ENCODE results near the gene GNG11.

The GNG11 gene

GRCh38 chr7:93948106-93948505, 26.6 kb downstream of the GNG11 start:
- Histone ChIP-seq H3K9me2 (replicated peaks; ENCODE audit: control insufficient read depth, low read length) (no peaks in the 10 kb centered on the region), H3K79me2 (ENCODE audit: control insufficient read depth, low read length) (no peaks in the 10 kb centered on the region), H3K27ac (ENCODE audit: low read depth, low read length) (no peak overlapping the region), H3K4me3 (ENCODE audit: low read length) (no peak overlapping the region), H3K27me3 (ENCODE audit: control insufficient read depth, low read length) (no peaks in the 10 kb centered on the region), H3F3A (ENCODE audit: control insufficient read depth, insufficient read depth) (no peaks in the 10 kb centered on the region), H3K4me1 (ENCODE audit: control insufficient read depth, low read length) (peaks cover 6% of the 10 kb centered on the region), H3K9me3 (ENCODE audit: control insufficient read depth, insufficient read depth, low read length) (no peaks in the 10 kb centered on the region), H3K4me2 (ENCODE audit: low read length) (no peak overlapping the region), H3K36me3 (ENCODE audit: control insufficient read depth, low read length) (no peaks in the 10 kb centered on the region), H4K20me1 (ENCODE audit: control insufficient read depth, insufficient read depth, low read depth, low read length) (no peaks in the 10 kb centered on the region)
- TF ChIP-seq CTCF (IDR thresholded peaks at IDR 0.05; ENCODE audit: low read depth, low read length, poor library complexity, severe bottlenecking) (no peak), EZH2phosphoT487 (IDR thresholded peaks at IDR 0.05; ENCODE audit: borderline replicate concordance, low read length) (no peak)

- H3F3A ChIP-seq (ENCODE audit: control insufficient read depth, insufficient read depth) = no peaks in the 10 kb centered on the region
- no peaks in the 10 kb centered on the region for H3K27me3 ChIP-seq (ENCODE audit: control insufficient read depth, low read length)
- no peaks in the 10 kb centered on the region for H3K9me2 ChIP-seq (replicated peaks; ENCODE audit: control insufficient read depth, low read length)
- H3K4me3 ChIP-seq (ENCODE audit: low read length) = no peak overlapping the region
- H4K20me1 ChIP-seq (ENCODE audit: control insufficient read depth, insufficient read depth, low read depth, low read length) = no peaks in the 10 kb centered on the region
- H3K36me3 ChIP-seq (ENCODE audit: control insufficient read depth, low read length) = no peaks in the 10 kb centered on the region
- peaks cover 6% of the 10 kb centered on the region for H3K4me1 ChIP-seq (ENCODE audit: control insufficient read depth, low read length)
- no peak overlapping the region for H3K4me2 ChIP-seq (ENCODE audit: low read length)
- TF ChIP-seq EZH2phosphoT487 (IDR thresholded peaks at IDR 0.05; ENCODE audit: borderline replicate concordance, low read length) (no peak), CTCF (IDR thresholded peaks at IDR 0.05; ENCODE audit: low read depth, low read length, poor library complexity, severe bottlenecking) (no peak)
- H3K9me3 ChIP-seq (ENCODE audit: control insufficient read depth, insufficient read depth, low read length) = no peaks in the 10 kb centered on the region
- H3K27ac ChIP-seq (ENCODE audit: low read depth, low read length) = no peak overlapping the region
- H3K79me2 ChIP-seq (ENCODE audit: control insufficient read depth, low read length) = no peaks in the 10 kb centered on the region
Measured at GRCh38 chr7:93948873-93949272, 27.3 kb downstream of the GNG11 start.

DNA sequence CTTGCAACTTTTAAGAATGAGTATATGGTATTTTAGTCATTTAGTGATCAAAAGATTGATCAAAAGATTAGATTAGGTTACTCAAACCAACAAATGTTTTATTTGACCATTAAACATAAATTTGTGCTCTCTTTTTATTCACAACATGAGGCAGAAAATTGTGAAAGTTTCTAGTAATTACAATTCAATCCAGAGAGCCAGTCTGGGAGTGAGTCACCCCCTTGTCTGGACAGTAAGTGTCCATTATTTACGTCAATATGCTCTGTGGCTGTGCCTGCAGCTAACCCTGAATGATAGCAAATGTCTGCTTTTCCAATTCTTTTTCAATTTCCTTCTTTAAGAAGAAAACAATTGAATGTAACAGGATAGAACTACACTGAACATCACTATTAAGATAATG, 27.9 kb downstream of the GNG11 start:
- Histone ChIP-seq H3K9me2 (replicated peaks; ENCODE audit: control insufficient read depth, low read length) (no peaks in the 10 kb centered on the region), H3K4me3 (ENCODE audit: low read length) (no peak overlapping the region), H3K36me3 (ENCODE audit: control insufficient read depth, low read length) (no peaks in the 10 kb centered on the region), H3F3A (ENCODE audit: control insufficient read depth, insufficient read depth) (no peaks in the 10 kb centered on the region), H3K9me3 (ENCODE audit: control insufficient read depth, insufficient read depth, low read length) (no peaks in the 10 kb centered on the region), H4K20me1 (ENCODE audit: control insufficient read depth, insufficient read depth, low read depth, low read length) (no peaks in the 10 kb centered on the region), H3K4me1 (ENCODE audit: control insufficient read depth, low read length) (peaks cover 3% of the 10 kb centered on the region), H3K4me2 (ENCODE audit: low read length) (no peak overlapping the region), H3K27ac (ENCODE audit: low read depth, low read length) (no peak overlapping the region), H3K27me3 (ENCODE audit: control insufficient read depth, low read length) (no peaks in the 10 kb centered on the region), H3K79me2 (ENCODE audit: control insufficient read depth, low read length) (no peaks in the 10 kb centered on the region)
- no peak for TF ChIP-seq CTCF (IDR thresholded peaks at IDR 0.05; ENCODE audit: low read depth, low read length, poor library complexity, severe bottlenecking)
- TF ChIP-seq EZH2phosphoT487 (IDR thresholded peaks at IDR 0.05; ENCODE audit: borderline replicate concordance, low read length) = no peak

GRCh38 chr7:93955304-93955703, 33.8 kb downstream of the GNG11 start:
- Histone ChIP-seq H3K36me3 (ENCODE audit: control insufficient read depth, low read length) (no peaks in the 10 kb centered on the region), H3K27ac (ENCODE audit: low read depth, low read length) (no peak overlapping the region), H3K4me3 (ENCODE audit: low read length) (no peak overlapping the region), H3K4me1 (ENCODE audit: control insufficient read depth, low read length) (no peaks in the 10 kb centered on the region), H4K20me1 (ENCODE audit: control insufficient read depth, insufficient read depth, low read depth, low read length) (no peaks in the 10 kb centered on the region), H3K9me3 (ENCODE audit: control insufficient read depth, insufficient read depth, low read length) (no peaks in the 10 kb centered on the region), H3K9me2 (replicated peaks; ENCODE audit: control insufficient read depth, low read length) (no peaks in the 10 kb centered on the region), H3F3A (ENCODE audit: control insufficient read depth, insufficient read depth) (no peaks in the 10 kb centered on the region), H3K4me2 (ENCODE audit: low read length) (no peak overlapping the region), H3K79me2 (ENCODE audit: control insufficient read depth, low read length) (no peaks in the 10 kb centered on the region), H3K27me3 (ENCODE audit: control insufficient read depth, low read length) (no peaks in the 10 kb centered on the region)
- no peak for TF ChIP-seq CTCF (IDR thresholded peaks at IDR 0.05; ENCODE audit: low read depth, low read length, poor library complexity, severe bottlenecking)
- TF ChIP-seq EZH2phosphoT487 (IDR thresholded peaks at IDR 0.05; ENCODE audit: borderline replicate concordance, low read length) = no peak

Measured in DOHH2 (cell line).